NCI-H2227 (cell line): ENCODE data around the gene KCNK6.

Experiments used
- DNase-seq: peaks from one replicate; lab custom pipeline; 2025; ENCODE audit not compliant: unreplicated experiment; lab: John Stamatoyannopoulos, UW

Gene KCNK6

GRCh38 chr19:38321646-38322196, 2.1 kb downstream of the KCNK6 start:
- peak; percentile 80 for DNase-seq

- no peak for DNase-seq
These were observed 3.6 kb downstream of the KCNK6 start for GRCh38 chr19:38323291-38323690.

GRCh38 chr19:38324431-38324830, 4.8 kb downstream of the KCNK6 start:
- no peak for DNase-seq

- DNase-seq: no peak
These were observed 6.9 kb downstream of the KCNK6 start for GRCh38 chr19:38326591-38326990.

GRCh38 chr19:38329651-38330050, 10.0 kb downstream of the KCNK6 start:
- DNase-seq: no peak

GRCh38 chr19:38331728-38332127, 12.1 kb downstream of the KCNK6 start:
- DNase-seq: no peak

GRCh38 chr19:38333245-38333644, 13.6 kb downstream of the KCNK6 start:
- no peak for DNase-seq

GRCh38 chr19:38335949-38336637, 16.4 kb downstream of the KCNK6 start:
- peak; percentile 100 for DNase-seq

- peak; percentile 100 for DNase-seq
These were observed 17.2 kb downstream of the KCNK6 start for GRCh38 chr19:38336638-38337359.

- no peak for DNase-seq
These were observed 17.7 kb downstream of the KCNK6 start for GRCh38 chr19:38337360-38337653.

- peak; percentile 65 for DNase-seq
These were observed 19.4 kb downstream of the KCNK6 start for GRCh38 chr19:38339011-38339410.

GRCh38 chr19:38340927-38341326, 21.3 kb downstream of the KCNK6 start:
- DNase-seq: no peak

GRCh38 chr19:38346837-38347236, 27.2 kb downstream of the KCNK6 start:
- DNase-seq: no peak

GRCh38 chr19:38350883-38351282, 31.2 kb downstream of the KCNK6 start:
- DNase-seq: no peak

GRCh38 chr19:38351865-38352395, 32.3 kb downstream of the KCNK6 start:
- DNase-seq: no peak

GRCh38 chr19:38352611-38353010, 33.0 kb downstream of the KCNK6 start:
- DNase-seq: no peak

- peak; percentile 68 for DNase-seq
These were observed 36.4 kb downstream of the KCNK6 start for GRCh38 chr19:38355728-38356725.

- DNase-seq: no peak
These were observed 38.4 kb downstream of the KCNK6 start for GRCh38 chr19:38358071-38358470.

GRCh38 chr19:38359242-38360021, 39.8 kb downstream of the KCNK6 start:
- DNase-seq: no peak

- no peak for DNase-seq
These were observed 40.7 kb downstream of the KCNK6 start for GRCh38 chr19:38360351-38360750.
